Limb (tissue), 2 donors: Measurements from ENCODE around the gene COL8A2.

ENCODE experiments used
- DNase-seq, 2 donors: peaks; one replicate each; pipeline ENCODE4 v3.0.0-alpha.2; 2016; ENCODE audit errors: extremely low spot score in 2 of 2

COL8A2 gene

DNA sequence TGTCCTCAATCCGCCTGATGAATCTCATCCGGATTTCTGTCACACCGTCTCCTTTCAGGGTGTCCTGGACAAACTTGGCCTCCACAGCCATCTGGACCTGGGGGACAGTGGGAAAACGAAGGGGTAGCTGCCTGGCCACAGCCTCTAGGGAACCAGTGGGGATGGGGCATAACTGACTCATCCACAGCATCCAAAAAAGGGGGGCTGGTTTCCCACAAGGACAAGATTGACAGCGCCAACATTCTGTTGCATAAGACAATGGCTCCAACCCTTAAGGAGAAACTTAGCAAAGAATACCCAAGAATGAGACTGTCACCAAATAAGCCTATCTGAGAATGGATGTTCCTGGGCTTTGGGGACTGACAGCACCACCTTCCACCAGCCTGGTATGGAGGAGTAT, 12.2 kb upstream of the COL8A2 start:
- no peak for DNase-seq

- DNase-seq: no peak
Measured at GRCh38 chr1:36136535-36136934, 11.5 kb upstream of the COL8A2 start.

GRCh38 chr1:36135796-36136195, 10.8 kb upstream of the COL8A2 start:
- no peak for DNase-seq

GRCh38 chr1:36135330-36135667, 10.3 kb upstream of the COL8A2 start:
- no peak for DNase-seq

DNA sequence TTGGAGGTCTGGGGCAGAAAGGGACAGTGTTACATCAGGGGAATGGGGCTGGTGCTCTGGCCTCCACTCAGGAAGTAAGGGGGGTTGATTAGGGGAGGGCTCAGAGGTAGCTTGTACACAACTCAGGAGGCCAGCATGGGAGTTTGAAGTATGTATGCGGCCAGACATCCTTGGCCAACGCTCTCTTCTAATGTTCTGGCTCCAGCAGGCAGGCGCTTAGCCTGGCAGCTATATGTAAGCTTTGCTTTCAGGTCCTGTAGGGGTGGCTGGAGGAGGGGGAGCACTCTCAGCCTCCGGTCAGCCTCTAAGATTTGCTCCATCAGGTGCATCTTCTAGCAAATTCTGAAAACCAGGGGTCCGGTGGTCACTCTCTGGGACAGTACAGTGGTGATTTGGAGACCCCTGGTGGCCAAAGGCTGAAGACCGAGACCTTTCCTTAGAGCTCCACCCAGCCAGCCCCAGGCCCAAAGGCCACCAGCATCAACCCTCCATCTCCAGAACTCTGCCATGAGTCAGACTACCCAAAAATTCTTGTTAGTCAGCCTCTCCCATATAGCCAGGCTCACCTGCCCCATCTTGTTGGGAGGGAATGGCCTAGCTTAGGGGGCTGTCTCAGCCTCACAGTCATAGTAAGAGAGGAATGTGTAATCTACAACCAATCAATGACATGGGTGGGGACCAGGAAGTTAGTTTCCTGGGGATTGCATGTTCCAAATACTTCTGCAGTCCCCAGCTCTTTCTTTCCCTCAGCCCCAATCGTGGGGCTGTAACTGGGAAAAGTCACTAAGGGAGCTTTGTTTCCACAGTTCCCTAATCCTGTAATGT, 9.7 kb upstream of the COL8A2 start:
- peak; percentile 75 to 81 for DNase-seq

GRCh38 chr1:36134031-36134430, 9.0 kb upstream of the COL8A2 start:
- DNase-seq: no peak

GRCh38 chr1:36133484-36133883, 8.5 kb upstream of the COL8A2 start:
- no peak for DNase-seq

DNA sequence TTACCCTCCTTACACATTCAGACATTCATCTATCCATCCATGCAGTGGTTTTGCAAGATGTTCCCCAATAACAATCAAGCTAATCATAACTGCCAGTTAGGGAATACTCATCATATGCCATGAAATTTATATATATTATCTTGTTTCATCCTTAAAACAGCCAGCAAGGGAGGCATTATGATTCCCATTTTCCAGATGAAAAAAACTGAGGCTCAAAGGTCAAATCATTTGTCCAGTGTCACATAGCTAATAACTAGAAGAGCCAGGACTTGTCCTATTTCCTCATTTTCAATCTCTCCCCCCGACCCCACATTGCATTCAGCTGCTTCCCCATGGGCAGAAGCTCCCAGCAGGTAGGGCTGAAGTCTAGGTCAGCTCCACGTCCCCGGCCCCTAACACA, 7.0 kb upstream of the COL8A2 start:
- DNase-seq: no peak

DNA sequence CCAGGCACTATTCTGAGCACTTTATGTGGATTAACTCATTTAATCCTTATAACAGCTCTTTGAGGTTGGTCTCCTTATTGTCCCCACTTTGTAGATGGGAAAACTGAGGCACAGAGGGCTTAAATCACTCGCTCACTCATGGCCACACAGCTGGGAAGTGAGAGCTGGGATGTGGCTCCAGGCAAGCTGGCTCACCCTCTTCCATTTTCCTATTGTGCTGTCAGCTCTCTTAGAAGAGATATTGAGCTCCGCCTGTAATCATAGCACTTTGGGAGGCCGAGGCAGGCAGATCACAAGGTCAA, 3.8 kb upstream of the COL8A2 start:
- DNase-seq: no peak

- DNase-seq: no peak
Measured at GRCh38 chr1:36128126-36128904, 3.3 kb upstream of the COL8A2 start.

GRCh38 chr1:36126797-36127500, 1.9 kb upstream of the COL8A2 start:
- no peak for DNase-seq

- no peak for DNase-seq
Measured at GRCh38 chr1:36126005-36126716, 1.1 kb upstream of the COL8A2 start.

- no peak for DNase-seq
Measured at GRCh38 chr1:36124404-36125128, 456 bp downstream of the COL8A2 start.

GRCh38 chr1:36123356-36123755, 1.7 kb downstream of the COL8A2 start:
- DNase-seq: no peak

- DNase-seq: no peak
Measured at GRCh38 chr1:36122062-36123030, 2.7 kb downstream of the COL8A2 start.

GRCh38 chr1:36119456-36119855, 5.6 kb downstream of the COL8A2 start:
- no peak for DNase-seq

- DNase-seq: no peak
Measured at GRCh38 chr1:36118447-36119204, 6.4 kb downstream of the COL8A2 start.

DNA sequence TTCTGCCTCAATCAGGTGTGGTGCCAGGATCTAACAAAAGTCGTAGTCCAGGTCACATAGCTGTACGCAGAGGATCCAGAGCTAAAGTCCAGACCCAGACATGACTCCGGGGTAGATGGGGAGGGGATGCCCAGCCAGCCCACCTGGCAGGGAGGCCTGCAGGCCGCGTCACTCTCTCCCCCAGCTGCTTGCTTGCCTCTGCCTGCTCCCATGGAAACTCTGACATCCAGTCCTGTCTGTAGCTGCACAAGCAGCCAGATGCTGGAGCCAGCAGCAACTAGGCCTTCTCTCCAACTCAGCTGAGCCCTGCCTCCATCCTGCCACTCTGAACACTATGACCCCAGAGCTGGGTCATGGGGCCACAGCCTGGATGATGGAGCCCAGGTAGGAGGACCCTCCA, 8.1 kb downstream of the COL8A2 start:
- peak in 1 of 2 donors; percentile 51 for DNase-seq

GRCh38 chr1:36115931-36116330, 9.1 kb downstream of the COL8A2 start:
- no peak for DNase-seq
